Stomach (tissue), 4 donors: ENCODE results near the gene NEURL3.

Experiments used
- CTCF ChIP-seq, 7 experiments: fragments of 450-650 bp in 4 of 7; fragments of 200-600 bp in 3 of 7; sonication (generic) in 3 of 7; IDR thresholded peaks; one replicate each; pipeline ENCODE4 v1.5.1; 2016 to 2019; ENCODE audit warnings: antibody characterized with exemption in 7 of 7, control low read depth in 2 of 7, mild to moderate bottlenecking in 1 of 7
- EP300 ChIP-seq: sonication (generic); formaldehyde crosslinking; IDR thresholded peaks from one replicate; pipeline ENCODE4 v1.6.1; 2017; ENCODE audit warnings: antibody characterized with exemption
- POLR2A ChIP-seq, 4 donors: fragments of 450-650 bp; IDR thresholded peaks; one replicate each; pipeline ENCODE4 v1.6.1; 2016; ENCODE audit warnings: antibody characterized with exemption in 4 of 4, control low read depth in 2 of 4, mild to moderate bottlenecking in 1 of 4, moderate library complexity in 1 of 4

GRCh38 chr2:96506907-96507240 lies 1.7 kb upstream of the NEURL3 start:
- TF ChIP-seq CTCF (IDR thresholded peaks at IDR 0.05) (no peak), POLR2A (IDR thresholded peaks at IDR 0.05) (no peak), EP300 (no peak)
